Measurements from ENCODE around the gene LRPPRC. TPM values are rescaled to one million over a fixed set of nuclear protein-coding genes. Genes with fewer than 3 reads are reported as not detected.

The LRPPRC gene
- total RNA-seq, 2 donors from 2014 or later, result 39.2 to 75.6 TPM

DNA sequence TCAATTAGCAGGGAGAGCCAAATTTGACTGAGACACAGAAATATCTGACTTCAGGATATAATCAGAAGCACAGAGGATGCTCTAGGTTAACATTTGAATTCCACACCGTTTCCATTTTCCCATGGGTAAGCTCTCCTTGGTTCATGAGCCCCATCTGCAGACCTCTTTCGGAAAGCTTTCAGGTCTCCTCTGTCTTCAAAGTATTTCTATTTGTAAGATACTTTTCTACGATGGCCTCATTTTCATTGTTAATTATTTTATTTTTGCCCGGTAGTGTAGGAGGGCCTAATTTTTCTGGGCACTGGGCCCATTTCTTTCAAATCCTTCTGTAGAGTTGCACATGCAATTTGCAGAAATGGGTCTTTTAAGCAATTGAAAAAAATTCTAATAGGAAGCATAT is 53.8 kb downstream of the LRPPRC start:
- TF ChIP-seq, protein P1, sequence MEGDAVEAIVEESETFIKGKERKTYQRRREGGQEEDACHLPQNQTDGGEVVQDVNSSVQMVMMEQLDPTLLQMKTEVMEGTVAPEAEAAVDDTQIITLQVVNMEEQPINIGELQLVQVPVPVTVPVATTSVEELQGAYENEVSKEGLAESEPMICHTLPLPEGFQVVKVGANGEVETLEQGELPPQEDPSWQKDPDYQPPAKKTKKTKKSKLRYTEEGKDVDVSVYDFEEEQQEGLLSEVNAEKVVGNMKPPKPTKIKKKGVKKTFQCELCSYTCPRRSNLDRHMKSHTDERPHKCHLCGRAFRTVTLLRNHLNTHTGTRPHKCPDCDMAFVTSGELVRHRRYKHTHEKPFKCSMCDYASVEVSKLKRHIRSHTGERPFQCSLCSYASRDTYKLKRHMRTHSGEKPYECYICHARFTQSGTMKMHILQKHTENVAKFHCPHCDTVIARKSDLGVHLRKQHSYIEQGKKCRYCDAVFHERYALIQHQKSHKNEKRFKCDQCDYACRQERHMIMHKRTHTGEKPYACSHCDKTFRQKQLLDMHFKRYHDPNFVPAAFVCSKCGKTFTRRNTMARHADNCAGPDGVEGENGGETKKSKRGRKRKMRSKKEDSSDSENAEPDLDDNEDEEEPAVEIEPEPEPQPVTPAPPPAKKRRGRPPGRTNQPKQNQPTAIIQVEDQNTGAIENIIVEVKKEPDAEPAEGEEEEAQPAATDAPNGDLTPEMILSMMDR (IDR thresholded peaks at IDR 0.05), result no peak
- Histone ChIP-seq H3K4me3 (no peak overlapping the region), H3K9me3 (no peaks in the 10 kb centered on the region), H3K27ac (no peak overlapping the region), H3K27me3 (no peaks in the 10 kb centered on the region), H3K4me1 (no peaks in the 10 kb centered on the region), H3K36me3 (peaks cover 36% of the 10 kb centered on the region)
- no peak for DNase-seq (ENCODE audit: low spot score)

DNA sequence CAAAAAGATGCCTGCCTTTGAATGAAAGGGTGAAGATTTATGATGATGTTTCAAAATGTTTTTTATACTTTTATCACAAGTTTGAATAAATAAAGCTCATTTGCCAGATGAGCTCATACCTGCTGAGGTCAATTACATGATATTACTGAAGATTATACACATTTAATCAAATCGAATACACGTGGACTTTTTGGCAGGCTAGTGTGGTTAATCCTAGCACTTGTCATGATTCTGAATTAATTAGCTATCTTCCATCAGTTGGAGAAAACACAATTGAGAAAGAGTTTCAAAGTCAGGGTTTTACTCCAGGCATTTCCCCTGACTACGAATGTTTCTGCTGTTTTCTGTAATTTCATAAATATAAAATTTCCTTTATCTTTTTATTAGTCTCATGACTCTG is 54.4 kb downstream of the LRPPRC start:
- no peak overlapping the region for H3K4me3 ChIP-seq
- H3K36me3 ChIP-seq, result peaks cover 30% of the 10 kb centered on the region
- DNase-seq (ENCODE audit: low spot score), result no peak
- no peak overlapping the region for H3K27ac ChIP-seq
- no peaks in the 10 kb centered on the region for H3K9me3 ChIP-seq
- TF ChIP-seq, protein P1 (IDR thresholded peaks at IDR 0.05), result no peak
- no peaks in the 10 kb centered on the region for H3K4me1 ChIP-seq
- H3K27me3 ChIP-seq, result no peaks in the 10 kb centered on the region

DNA sequence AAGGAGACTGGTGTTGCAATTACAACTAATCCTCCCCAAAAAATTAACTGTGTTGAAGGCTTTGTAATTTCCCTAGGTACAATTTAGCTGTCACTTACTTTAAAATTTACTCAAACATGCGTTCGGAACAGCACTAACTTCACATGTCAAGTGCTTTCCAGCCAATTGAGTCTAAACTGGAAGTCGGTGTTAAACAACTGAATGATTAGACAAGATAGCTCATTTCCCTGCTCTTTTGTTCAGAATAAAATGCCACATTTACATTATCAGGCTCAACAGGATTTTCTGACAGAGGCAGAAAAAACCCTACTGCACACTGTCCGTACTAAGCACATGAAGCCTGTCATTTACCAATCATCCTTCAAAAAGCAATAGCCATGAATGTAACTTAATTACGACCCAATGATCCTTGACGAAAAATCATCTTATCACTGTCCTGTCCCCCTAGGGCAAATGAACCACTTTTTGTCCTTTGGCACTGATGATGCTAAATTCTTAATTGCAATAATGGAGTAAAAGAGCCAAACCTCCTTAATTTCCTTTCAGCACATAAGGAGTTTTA is 56.0 kb downstream of the LRPPRC start:
- no peak for DNase-seq (ENCODE audit: low spot score)

DNA sequence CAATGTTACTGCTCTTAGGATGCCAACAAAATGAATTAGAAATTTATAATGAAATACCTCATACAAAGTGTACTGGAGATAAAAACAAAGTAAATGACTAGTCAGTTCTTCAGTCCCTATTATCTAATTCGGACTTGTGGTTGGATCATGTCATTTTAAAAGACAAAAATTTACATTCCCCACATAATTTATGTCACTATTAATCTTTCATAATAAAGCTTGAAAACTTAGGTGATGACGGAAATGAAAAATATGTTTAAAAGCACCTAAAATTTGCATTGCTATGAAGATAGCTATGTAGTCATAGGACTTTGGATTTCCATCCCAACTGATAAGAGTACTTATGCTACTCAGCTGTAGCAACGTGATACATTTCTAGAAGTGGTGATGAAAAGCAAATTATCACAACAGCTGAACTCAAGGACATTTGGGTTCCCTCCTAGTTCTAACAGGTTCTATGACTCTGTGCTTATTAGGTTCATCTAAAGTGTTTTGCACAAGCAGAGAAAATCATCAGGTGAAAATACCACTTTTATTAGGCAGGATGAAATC is 58.4 kb downstream of the LRPPRC start:
- no peak for DNase-seq (ENCODE audit: low spot score)
- Histone ChIP-seq H3K9me3 (no peaks in the 10 kb centered on the region), H3K4me1 (no peaks in the 10 kb centered on the region), H3K27ac (no peak overlapping the region), H3K27me3 (no peaks in the 10 kb centered on the region), H3K4me3 (no peak overlapping the region), H3K36me3 (peaks cover 8% of the 10 kb centered on the region)
- TF ChIP-seq, protein P1 (IDR thresholded peaks at IDR 0.05), result no peak

More for the DNA sequence above, 56.0 kb downstream of the LRPPRC start:
- TF ChIP-seq, protein P1 (IDR thresholded peaks at IDR 0.05), result no peak
- H3K36me3 ChIP-seq, result peaks cover 14% of the 10 kb centered on the region
- no peaks in the 10 kb centered on the region for H3K9me3 ChIP-seq
- H3K4me3 ChIP-seq, result no peak overlapping the region
- H3K4me1 ChIP-seq, result no peaks in the 10 kb centered on the region
- H3K27me3 ChIP-seq, result no peaks in the 10 kb centered on the region
- H3K27ac ChIP-seq, result no peak overlapping the region

DNA sequence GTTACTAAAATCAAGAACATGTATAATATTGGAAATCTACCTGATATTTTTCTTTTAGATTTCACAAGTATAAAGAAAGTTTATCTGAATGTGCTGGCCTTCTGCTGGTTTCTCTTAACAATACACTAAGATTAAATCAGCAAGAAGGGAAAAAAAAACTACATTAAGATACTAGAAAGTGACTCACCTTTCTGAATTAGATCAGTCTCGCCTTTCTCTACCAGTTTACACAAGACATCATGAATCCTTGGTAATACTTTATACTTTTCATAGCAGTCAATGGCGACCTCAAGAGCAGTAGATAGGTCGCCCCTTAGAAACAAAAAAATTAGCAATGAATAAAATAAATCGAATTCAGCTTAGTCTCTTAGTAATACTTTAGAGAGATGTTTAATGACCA is 61.2 kb downstream of the LRPPRC start:
- no peaks in the 10 kb centered on the region for H3K27me3 ChIP-seq
- H3K4me1 ChIP-seq, result no peaks in the 10 kb centered on the region
- H3K9me3 ChIP-seq, result no peaks in the 10 kb centered on the region
- H3K4me3 ChIP-seq, result no peak overlapping the region
- no peak for DNase-seq (ENCODE audit: low spot score)
- H3K27ac ChIP-seq, result no peak overlapping the region
- H3K36me3 ChIP-seq, result peaks cover 10% of the 10 kb centered on the region
- TF ChIP-seq, protein P1 (IDR thresholded peaks at IDR 0.05), result no peak

DNA sequence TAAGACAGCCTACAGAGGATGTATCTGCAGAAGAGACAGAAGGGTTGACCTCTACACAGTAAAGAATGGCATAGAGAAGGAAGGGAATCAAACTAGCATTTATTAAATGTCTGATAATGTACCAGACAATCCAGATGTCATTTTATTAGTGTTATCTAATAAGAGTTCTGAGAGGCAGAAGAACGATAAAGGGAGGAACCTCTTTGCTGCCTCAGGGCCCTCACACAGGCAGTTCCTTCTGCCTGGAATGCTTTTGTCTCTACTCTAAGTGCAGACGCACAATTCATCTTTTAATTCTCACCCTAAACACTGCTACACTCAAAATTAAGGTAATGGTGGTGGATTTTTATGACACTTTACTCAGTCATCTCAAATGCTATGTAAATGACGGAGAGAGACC is 64.5 kb downstream of the LRPPRC start:
- no peak overlapping the region for H3K27ac ChIP-seq
- DNase-seq (ENCODE audit: low spot score), result no peak
- H3K27me3 ChIP-seq, result no peaks in the 10 kb centered on the region
- peaks cover 10% of the 10 kb centered on the region for H3K36me3 ChIP-seq
- no peak overlapping the region for H3K4me3 ChIP-seq
- TF ChIP-seq, protein P1 (IDR thresholded peaks at IDR 0.05), result no peak
- H3K4me1 ChIP-seq, result no peaks in the 10 kb centered on the region
- H3K9me3 ChIP-seq, result no peaks in the 10 kb centered on the region
